ENCODE measurements around the gene UCHL1. TPM values are rescaled to one million over a fixed set of nuclear protein-coding genes. Genes with fewer than 3 reads are reported as not detected.

Gene UCHL1
- total RNA-seq, 1 donor from 2014 or later: 1,012 TPM

DNA sequence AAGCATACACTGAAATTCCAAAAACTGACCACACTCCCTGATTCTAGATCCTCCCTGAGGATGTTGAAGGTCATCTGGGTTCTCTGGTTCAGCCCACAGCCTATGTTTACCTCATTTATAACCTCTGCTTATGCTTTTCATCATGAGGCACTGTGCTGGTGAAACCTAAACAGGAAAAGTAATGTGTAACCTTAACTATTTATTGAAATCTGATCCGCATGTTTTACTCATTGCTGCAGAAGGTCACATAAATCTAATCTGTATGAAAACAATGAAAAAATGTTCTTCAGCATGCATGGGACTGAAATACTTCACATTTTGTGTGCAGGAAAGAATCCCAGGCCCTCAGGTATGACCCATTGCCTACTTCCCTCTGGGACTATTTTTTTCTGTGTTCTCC, 30.3 kb downstream of the UCHL1 start:
- Mint-ChIP-seq H3K27ac (ENCODE audit: unreplicated experiment) (no peak overlapping the region), H3K4me3 (ENCODE audit: unreplicated experiment) (peak overlapping the region; percentile 2), H3K9me3 (ENCODE audit: unreplicated experiment) (peaks cover 1% of the 10 kb centered on the region), H3K27me3 (ENCODE audit: unreplicated experiment) (no peaks in the 10 kb centered on the region), H3K36me3 (ENCODE audit: unreplicated experiment) (no peaks in the 10 kb centered on the region), H3K4me1 (ENCODE audit: low read depth, unreplicated experiment) (peaks cover 4% of the 10 kb centered on the region)
- DNase-seq: no peak
- TF ChIP-seq, protein P1, sequence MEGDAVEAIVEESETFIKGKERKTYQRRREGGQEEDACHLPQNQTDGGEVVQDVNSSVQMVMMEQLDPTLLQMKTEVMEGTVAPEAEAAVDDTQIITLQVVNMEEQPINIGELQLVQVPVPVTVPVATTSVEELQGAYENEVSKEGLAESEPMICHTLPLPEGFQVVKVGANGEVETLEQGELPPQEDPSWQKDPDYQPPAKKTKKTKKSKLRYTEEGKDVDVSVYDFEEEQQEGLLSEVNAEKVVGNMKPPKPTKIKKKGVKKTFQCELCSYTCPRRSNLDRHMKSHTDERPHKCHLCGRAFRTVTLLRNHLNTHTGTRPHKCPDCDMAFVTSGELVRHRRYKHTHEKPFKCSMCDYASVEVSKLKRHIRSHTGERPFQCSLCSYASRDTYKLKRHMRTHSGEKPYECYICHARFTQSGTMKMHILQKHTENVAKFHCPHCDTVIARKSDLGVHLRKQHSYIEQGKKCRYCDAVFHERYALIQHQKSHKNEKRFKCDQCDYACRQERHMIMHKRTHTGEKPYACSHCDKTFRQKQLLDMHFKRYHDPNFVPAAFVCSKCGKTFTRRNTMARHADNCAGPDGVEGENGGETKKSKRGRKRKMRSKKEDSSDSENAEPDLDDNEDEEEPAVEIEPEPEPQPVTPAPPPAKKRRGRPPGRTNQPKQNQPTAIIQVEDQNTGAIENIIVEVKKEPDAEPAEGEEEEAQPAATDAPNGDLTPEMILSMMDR (IDR thresholded peaks at IDR 0.05; ENCODE audit: partially characterized antibody, unreplicated experiment): no peak

DNA sequence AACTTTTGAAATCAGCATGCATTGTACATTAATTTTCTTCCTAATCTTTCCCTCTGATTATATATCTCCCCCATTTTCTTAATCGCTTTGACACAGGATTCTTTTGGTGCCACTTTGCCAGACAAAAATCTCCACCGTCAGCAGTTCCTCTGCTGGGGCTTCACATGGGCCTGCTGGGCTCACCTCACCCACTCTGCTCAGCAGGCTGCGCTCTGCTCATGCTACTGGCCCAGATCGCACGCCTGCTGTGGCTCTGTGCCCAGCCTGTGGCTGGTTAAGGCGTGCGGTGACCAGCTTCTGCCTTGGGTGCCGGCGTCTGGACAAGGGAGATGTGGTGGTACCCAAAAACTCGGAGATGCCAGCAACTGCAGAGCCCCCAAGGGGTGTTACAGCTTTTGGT, 31.1 kb downstream of the UCHL1 start:
- DNase-seq: no peak
- Mint-ChIP-seq H3K27me3 (ENCODE audit: unreplicated experiment) (no peaks in the 10 kb centered on the region), H3K4me3 (ENCODE audit: unreplicated experiment) (no peak overlapping the region), H3K9me3 (ENCODE audit: unreplicated experiment) (peaks cover 1% of the 10 kb centered on the region), H3K36me3 (ENCODE audit: unreplicated experiment) (no peaks in the 10 kb centered on the region), H3K4me1 (ENCODE audit: low read depth, unreplicated experiment) (peaks cover 4% of the 10 kb centered on the region), H3K27ac (ENCODE audit: unreplicated experiment) (no peak overlapping the region)
- TF ChIP-seq, protein P1 (IDR thresholded peaks at IDR 0.05; ENCODE audit: partially characterized antibody, unreplicated experiment): no peak

DNA sequence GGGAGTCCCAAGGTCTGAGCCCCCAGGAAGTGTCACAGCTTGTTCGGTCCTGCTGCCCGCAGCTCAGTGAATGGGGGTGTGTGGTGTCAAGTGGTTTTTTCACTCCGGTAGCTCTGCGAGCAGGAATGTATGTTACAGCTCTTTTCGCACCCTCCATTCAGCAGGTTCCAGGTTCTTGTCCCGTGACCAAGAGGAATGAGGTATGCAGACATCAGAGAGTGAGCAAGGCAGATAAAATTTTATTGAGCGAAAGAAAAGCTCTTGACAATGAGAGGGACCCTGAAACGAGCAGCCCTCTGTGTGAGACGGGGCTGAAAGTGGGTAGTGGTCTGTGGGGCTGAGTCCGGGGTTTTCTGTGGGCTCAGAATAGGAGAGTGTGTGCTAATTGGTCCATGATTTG, 31.5 kb downstream of the UCHL1 start:
- TF ChIP-seq, protein P1 (IDR thresholded peaks at IDR 0.05; ENCODE audit: partially characterized antibody, unreplicated experiment): no peak

DNA sequence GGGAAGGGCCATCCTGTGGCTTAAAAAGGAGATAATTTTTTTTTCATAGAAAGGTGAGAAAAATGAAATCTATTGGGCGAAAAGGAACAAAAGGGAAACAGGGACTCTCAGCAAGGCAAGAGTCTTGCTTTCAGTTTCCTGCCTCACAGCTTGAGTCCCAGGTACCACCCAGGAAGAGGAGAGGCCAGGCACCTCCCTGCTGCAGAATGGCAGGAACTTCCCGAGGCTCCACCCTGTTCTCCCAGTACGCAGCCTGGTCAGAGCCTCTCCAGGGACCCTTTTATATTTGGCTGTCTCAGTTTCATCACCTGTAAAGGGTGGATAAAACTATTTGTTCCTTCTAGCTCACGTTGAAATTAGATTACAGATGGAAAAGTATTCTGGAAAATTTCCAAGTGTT, 33.8 kb downstream of the UCHL1 start:
- DNase-seq: no peak
- TF ChIP-seq, protein P1 (IDR thresholded peaks at IDR 0.05; ENCODE audit: partially characterized antibody, unreplicated experiment): no peak
- Mint-ChIP-seq H3K9me3 (ENCODE audit: unreplicated experiment) (peaks cover 3% of the 10 kb centered on the region), H3K27ac (ENCODE audit: unreplicated experiment) (no peak overlapping the region), H3K4me3 (ENCODE audit: unreplicated experiment) (no peak overlapping the region), H3K4me1 (ENCODE audit: low read depth, unreplicated experiment) (peaks cover under 1% of the 10 kb centered on the region), H3K36me3 (ENCODE audit: unreplicated experiment) (no peaks in the 10 kb centered on the region), H3K27me3 (ENCODE audit: unreplicated experiment) (no peaks in the 10 kb centered on the region)

More for the DNA sequence above, 31.5 kb downstream of the UCHL1 start:
- Mint-ChIP-seq H3K27me3 (ENCODE audit: unreplicated experiment) (no peaks in the 10 kb centered on the region), H3K36me3 (ENCODE audit: unreplicated experiment) (no peaks in the 10 kb centered on the region), H3K4me1 (ENCODE audit: low read depth, unreplicated experiment) (peaks cover 4% of the 10 kb centered on the region), H3K4me3 (ENCODE audit: unreplicated experiment) (no peak overlapping the region), H3K9me3 (ENCODE audit: unreplicated experiment) (peaks cover 1% of the 10 kb centered on the region), H3K27ac (ENCODE audit: unreplicated experiment) (no peak overlapping the region)
- DNase-seq: no peak

DNA sequence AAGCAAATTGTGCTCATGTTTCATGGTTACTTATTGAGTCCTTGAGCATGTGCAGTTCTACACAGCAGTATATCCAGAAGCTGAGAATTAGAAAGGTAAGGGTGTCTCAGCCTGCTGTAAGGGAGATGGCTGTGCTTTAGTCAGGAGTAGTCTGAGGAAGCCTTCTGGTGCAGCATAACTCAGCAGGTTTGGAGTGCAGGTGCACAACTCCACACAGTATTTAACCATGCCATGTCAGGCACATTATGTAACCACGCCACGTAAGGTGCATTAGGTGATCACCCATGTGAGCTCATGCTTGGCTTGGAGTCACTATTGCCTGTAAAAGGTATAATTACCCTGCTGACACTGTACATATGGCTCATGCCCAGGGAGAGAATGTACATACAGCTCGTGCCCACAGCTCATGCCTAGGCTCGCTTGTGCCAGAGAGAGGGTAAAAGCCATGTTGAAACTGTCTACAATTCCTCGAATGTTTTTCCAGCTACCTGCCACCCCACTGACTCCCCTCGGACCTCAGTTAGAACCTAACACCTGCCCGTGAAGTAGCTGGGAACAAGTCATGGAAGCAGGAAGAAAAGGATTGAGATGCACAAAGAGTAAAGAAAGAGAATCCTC, 37.8 kb downstream of the UCHL1 start:
- Mint-ChIP-seq H3K27ac (ENCODE audit: unreplicated experiment) (no peak overlapping the region), H3K36me3 (ENCODE audit: unreplicated experiment) (no peaks in the 10 kb centered on the region), H3K9me3 (ENCODE audit: unreplicated experiment) (peaks cover 3% of the 10 kb centered on the region), H3K4me1 (ENCODE audit: low read depth, unreplicated experiment) (no peaks in the 10 kb centered on the region), H3K4me3 (ENCODE audit: unreplicated experiment) (no peak overlapping the region), H3K27me3 (ENCODE audit: unreplicated experiment) (no peaks in the 10 kb centered on the region)
- DNase-seq: no peak
- TF ChIP-seq, protein P1 (IDR thresholded peaks at IDR 0.05; ENCODE audit: partially characterized antibody, unreplicated experiment): no peak

All from glutamatergic neuron (in vitro differentiated cells).